GM21360 (cell line): ENCODE measurements around the gene P3H2.

Experiments
- ATAC-seq: cut with Tn5 transposase; IDR thresholded peaks from one replicate; pipeline ENCODE4 v1.9.1; 2021; ENCODE audit warnings: mild to moderate bottlenecking, moderate library complexity; ENCODE audit not compliant: unreplicated experiment

The P3H2 gene

DNA sequence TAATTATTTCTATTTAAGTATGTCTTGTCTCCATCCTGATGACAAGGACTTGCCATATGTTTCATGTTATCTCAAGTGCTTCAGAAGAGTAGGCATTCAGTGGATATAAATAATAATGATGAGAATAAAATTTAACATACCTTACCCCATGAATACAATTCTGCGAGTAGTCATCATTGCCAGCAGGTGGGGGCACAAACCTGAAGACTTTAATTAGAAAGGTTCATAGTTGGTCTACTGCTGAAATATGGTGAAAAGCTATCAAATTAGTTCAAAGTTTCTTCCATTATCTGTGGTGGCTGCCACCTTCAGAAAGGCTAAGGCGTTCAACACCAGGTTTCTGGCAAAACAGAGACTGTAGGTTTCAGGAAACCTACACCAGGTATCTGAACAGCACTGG is 100.9 kb downstream of the P3H2 start:
- ATAC-seq = no peak

DNA sequence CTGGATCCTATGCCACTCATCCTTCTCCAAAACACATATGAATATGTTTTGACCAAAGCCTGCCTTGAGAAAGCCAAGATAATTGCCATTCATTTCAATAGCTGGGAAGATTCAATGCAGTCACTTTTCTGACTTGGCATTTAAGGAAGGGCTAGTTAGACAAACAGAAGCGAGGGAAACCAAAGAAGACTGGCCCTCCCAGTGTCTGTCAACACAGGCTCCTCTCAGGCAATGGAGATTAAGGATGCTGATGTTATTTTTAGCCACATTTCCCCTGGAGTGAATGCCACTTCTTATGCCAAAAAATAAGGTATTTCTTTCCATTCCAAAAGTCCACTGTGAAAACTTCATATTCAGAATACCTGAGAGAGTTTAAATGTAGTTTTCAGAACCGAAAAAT is 101.7 kb downstream of the P3H2 start:
- no peak for ATAC-seq

- no peak for ATAC-seq
Measured at GRCh38 chr3:190018460-190018859, 102.2 kb downstream of the P3H2 start.

DNA sequence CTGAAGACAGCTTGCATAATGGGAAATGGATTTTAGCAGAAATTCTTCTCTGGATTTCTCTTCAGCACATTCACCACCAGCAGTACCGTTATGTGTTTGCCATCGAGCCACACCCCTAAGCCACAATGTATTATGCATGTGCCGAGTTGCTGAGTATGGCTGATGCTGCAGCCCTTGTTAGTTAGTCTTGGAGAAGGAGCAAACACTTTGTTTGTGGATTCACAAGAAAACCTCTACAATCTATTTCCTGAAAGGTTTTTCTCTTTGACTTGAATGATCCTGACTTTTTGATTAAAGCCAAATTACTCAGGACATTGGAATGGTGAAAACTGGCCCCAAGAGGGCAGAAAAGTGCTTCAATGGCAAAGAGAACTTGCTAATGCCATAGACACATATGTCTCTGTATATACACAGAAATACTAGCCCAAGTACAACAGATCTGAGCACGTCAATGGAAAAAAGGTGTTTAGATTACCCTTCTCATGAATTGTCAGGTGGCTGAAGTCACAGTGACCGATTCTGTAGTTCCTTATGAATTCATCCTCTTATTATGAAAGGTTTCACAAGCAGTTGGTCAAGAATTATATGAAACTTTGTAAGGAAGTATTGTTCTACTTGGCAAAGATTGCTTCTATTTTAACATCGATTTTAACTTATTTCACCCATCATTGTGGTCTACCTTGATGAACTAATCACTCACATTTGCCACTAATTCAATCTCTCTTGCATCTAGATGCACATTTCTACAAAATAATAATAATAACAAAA is 103.0 kb downstream of the P3H2 start:
- ATAC-seq = peak; percentile 39

DNA sequence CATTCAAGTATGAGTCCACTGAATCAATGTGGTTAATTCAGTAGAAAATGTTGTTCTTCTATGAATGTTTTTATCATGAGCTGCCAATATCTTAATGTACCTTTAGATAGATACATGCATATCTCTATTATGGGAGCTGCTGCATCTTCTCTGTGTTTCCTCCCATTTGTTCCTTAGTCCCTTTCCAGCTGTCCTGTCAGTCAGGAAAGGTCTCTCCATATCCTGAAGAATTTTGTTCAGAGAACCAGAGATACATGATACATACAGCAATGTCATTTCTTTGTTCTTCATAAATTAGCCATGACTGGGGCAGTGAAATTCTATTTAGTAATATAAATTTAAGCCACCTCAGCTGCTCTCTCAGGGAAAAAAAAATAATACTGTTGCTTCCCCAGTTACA is 103.7 kb downstream of the P3H2 start:
- ATAC-seq = no peak

DNA sequence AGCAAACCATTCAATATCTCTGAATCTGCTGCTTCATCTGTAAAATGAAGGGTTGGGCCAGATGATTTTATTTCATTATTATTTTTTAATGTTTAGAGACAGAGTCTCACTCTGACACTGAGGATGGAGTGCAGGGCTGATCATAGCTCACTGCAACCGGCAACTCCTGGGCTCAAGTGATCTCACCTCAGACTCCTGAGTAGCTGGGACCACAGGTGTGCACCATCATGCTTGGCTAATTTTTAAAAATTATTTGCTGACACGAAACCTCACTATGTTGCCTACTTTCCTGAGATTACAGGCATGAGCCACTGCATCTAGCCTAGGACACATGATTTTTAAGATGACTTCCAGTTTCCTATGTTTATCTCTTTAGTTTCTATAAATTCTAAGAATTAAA is 105.8 kb downstream of the P3H2 start:
- no peak for ATAC-seq

DNA sequence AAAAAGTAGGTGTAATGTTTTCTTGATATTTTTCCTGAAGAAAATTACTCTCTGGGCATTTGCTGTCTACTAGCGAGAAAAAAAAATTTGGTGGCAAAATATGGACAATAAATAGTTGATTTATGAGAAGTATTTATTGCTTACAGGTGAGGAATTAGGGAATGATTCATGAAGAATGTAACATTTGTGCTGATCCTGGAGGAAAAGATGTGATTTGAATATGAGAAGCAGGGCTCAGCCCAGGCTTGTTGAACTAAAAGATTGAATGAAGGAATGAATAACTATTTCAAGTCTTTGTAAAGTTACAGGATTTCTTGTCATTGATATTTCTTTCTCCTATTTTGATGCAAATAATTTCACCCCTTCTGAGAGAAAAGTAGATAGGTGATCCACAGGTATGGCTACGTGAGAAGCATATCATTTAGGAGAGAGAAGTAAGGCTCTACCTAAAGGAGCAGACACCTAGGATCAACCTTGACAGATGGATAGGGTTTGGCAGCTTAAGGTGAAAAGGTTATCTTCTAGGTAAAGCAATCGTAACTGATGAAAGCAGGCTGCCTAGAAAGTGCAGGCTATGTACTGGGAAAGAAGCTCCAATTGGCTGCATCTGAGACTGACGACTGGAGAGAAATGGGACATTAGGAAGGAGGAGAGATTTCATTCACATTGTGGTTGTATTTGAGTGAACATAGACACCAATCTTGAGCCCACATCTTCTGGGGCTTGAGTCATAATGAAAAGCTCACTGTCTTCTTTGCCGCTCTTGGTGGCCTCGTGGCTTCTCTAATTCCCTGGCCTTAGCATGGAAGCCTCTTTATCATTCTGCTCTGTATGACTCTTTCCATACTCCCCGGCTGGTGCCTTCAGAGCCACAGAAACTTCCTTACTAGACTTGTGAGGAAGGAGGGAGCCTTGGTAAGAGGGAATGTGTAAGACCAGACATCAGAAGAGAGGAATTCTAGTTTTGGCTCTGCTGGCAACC is 106.5 kb downstream of the P3H2 start:
- peak; percentile 36 for ATAC-seq

DNA sequence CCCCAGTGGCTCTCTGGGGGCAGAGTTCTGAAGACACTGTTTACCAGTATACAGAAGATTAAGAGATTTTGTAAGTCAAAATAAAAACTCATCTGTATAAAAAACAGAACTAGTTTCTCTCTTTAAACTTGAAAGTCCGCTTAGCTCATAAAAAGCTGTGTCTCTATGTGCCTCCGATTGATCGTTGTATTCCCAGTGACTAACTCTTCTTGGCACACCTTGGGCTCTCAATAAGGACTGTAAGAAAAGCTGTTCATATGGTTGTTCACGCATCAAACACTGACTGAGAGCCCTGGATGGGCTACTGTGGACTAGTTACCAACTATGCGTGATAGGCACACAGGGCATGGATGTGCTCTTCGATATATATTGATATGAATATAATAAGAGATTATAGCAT is 107.9 kb downstream of the P3H2 start:
- no peak for ATAC-seq

DNA sequence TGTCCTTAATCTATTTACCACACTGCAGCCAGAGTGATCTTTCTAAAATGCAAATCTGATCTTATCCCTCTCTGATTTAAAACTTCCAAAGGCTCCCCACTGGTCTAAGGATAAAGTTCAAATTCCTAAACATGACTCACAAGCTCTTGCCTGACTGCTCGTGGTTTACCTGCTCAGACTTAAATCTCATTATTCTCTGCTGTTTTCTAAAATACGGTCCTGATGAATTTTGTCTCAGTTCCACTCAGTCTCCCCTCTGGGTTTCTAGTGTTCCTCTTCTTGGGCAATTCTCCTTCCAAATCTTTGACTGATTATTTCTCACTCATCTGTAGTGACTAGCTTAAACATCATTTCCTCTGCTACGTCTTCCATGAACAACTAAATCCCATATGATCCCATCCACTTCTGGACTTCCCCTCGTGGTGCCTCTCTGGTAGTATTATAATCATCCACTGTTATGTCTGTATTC is 108.3 kb downstream of the P3H2 start:
- no peak for ATAC-seq

DNA sequence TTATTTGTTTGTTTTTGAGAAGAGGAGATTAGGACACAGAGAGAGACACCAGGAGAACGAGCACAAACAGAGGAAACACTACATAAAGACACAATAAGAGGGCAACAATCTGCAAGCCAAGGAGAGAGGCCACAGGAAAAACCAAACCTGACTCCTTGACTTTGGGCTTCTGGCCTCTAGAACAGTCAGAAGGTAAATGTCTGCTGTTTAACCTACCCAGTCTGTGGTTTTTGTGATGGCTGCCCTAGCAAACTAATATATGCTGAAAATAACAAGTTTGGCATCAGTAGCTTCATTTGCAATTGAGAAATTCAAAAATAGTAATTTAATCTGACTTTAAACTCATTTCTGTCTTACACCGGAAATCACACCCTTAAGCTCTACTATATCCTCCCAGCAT is 110.2 kb downstream of the P3H2 start:
- ATAC-seq = no peak

DNA sequence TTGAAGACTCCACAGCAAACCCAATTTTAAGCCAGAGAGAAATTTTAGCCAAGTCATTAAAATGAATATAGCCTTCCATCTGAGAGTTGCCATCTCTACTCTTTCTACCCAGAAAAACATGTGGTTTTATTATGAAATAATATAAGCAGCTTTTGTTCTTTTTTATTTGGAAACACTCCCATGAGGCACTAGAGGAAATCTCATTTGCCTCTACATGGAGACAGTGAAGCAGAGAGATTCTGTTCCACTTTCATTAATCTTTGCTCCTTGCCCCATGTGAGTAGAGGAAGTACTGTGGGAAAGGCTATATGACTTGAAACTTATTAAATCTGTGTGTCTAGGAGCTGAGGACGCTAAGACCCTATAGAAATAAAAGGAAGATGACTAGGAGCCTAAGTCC is 111.1 kb downstream of the P3H2 start:
- no peak for ATAC-seq

DNA sequence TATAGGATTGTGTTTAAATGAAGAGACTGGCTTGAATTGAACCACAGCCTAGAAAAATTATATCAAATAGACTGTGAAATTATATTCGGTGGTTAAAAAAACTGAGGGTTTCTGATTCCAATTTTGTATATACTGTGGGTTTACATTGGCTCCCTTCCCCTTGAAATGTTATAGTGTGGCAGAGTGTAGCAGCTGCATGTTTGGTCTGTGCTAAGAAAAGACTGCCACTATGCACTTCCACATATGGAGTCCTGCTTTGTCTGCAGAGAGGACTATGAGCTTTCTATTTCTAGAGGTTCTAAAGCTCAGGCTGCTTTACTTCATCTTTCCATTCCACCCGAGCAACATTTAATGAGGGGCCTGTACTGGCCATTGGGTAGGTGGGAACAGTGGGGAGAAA is 112.3 kb downstream of the P3H2 start:
- ATAC-seq = no peak

GRCh38 chr3:190005343-190006113 is 115.2 kb downstream of the P3H2 start:
- no peak for ATAC-seq

- ATAC-seq = no peak
Measured at GRCh38 chr3:190004656-190005055, 116.0 kb downstream of the P3H2 start.

DNA sequence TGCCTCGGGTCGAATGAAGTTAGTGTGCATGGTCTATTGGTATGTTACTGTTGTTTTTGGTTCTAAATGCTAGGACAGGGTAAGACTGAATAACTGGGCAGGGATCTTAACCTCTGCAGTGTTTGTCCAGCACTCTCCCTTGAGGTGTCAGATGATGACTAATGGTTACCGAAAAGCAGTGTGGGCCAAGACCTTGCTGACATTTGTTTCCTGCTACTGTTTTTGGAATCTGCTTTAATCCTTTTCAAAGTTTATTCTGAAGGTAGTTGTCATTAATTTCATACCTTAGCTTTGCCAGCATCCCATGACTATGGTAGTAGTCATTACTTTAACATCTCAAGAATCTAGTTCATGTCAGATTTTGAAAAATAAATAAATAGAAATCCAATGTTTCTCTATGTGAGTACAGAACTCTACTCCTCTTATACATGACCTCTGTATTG is 117.0 kb downstream of the P3H2 start:
- ATAC-seq = no peak

- ATAC-seq = no peak
Measured at GRCh38 chr3:190003068-190003467, 117.6 kb downstream of the P3H2 start.

GRCh38 chr3:190001426-190001825 is 119.3 kb downstream of the P3H2 start:
- no peak for ATAC-seq

DNA sequence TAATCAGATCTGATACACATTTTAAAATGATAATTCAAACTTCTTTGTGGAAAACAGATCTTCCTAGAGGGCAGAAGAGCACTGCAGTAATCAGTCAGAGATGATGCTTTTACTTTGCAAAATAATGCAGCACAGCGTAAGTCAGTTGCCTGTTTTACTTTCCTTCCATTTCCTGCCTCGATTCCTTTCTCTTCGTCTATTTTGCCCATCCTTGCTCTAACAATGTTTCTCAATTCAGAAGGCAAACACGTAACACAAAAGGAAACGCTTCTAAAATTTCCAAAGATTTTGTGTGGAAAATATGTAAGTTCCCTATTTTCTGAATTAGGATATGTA is 119.9 kb downstream of the P3H2 start:
- ATAC-seq = no peak

GRCh38 chr3:190000187-190000860 is 120.4 kb downstream of the P3H2 start:
- ATAC-seq = no peak

- ATAC-seq = no peak
Measured at GRCh38 chr3:189999718-190000117, 121.0 kb downstream of the P3H2 start.

- no peak for ATAC-seq
Measured at GRCh38 chr3:189995129-189995528, 125.6 kb downstream of the P3H2 start.
